AG10803 (cell line): ENCODE data around the gene DIAPH1.
A peak's percentile ranks its signal among the peaks of the same experiment; 100 is the strongest.

ENCODE experiments used
- DNase-seq: peaks from one replicate; pipeline ENCODE4 v3.0.0; 2010; ENCODE audit warnings: low read depth
- H3K4me3 ChIP-seq: 2 replicates; pipeline ENCODE4 v1.5.1; 2011; ENCODE audit warnings: mild to moderate bottlenecking, low read length, control low read depth
- CTCF ChIP-seq: conservative IDR thresholded peaks from 2 replicates; pipeline ENCODE4 v1.5.1; 2011; ENCODE audit warnings: mild to moderate bottlenecking, low read length, control low read depth, inconsistent platforms

Gene DIAPH1

GRCh38 chr5:141475625-141476131 lies 143.1 kb downstream of the DIAPH1 start, which contains the start of gene PCDHGC3:
PCDHGC3 (plus strand) TSS chr5:141475966; CDS start chr5:141476117, 151 bp downstream.
- DNase-seq: peak; percentile 95
- TF ChIP-seq CTCF: peak; percentile 44
- peak within 1 kb of the TSS; percentile 91 for H3K4me3 ChIP-seq

- DNase-seq: peak; percentile 76
- no peak for TF ChIP-seq CTCF
- H3K4me3 ChIP-seq: no peak overlapping the region
Measured at GRCh38 chr5:141465351-141465750, 153.4 kb downstream of the DIAPH1 start.
